Measurements from ENCODE around the gene TMEM163.

TMEM163 gene

GRCh38 chr2:134647607-134648256 lies 71.1 kb downstream of the TMEM163 start:
- no peak for DNase-seq (ENCODE audit: low read depth)
- no peak overlapping the region for H3K4me3 ChIP-seq (ENCODE audit: low read depth, low read length)
- no peak for TF ChIP-seq POLR2A (IDR thresholded peaks at IDR 0.05; ENCODE audit: extremely low read depth, insufficient read length)
- no peak for TF ChIP-seq CTCF (IDR thresholded peaks at IDR 0.05; ENCODE audit: low read depth, low read length)
- TF ChIP-seq, protein P1, sequence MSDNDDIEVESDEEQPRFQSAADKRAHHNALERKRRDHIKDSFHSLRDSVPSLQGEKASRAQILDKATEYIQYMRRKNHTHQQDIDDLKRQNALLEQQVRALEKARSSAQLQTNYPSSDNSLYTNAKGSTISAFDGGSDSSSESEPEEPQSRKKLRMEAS (IDR thresholded peaks at IDR 0.05; ENCODE audit: low read depth, low read length): no peak
- no peak for TF ChIP-seq MYC (IDR thresholded peaks at IDR 0.05; ENCODE audit: low read depth, low read length)

- no peak overlapping the region for H3K4me3 ChIP-seq (ENCODE audit: low read depth, low read length)
- TF ChIP-seq, protein P1 (IDR thresholded peaks at IDR 0.05; ENCODE audit: low read depth, low read length): no peak
- no peak for TF ChIP-seq MYC (IDR thresholded peaks at IDR 0.05; ENCODE audit: low read depth, low read length)
- TF ChIP-seq POLR2A (IDR thresholded peaks at IDR 0.05; ENCODE audit: extremely low read depth, insufficient read length): no peak
- no peak for TF ChIP-seq CTCF (IDR thresholded peaks at IDR 0.05; ENCODE audit: low read depth, low read length)
- no peak for DNase-seq (ENCODE audit: low read depth)
Measured at GRCh38 chr2:134642938-134643337, 75.9 kb downstream of the TMEM163 start.

DNA sequence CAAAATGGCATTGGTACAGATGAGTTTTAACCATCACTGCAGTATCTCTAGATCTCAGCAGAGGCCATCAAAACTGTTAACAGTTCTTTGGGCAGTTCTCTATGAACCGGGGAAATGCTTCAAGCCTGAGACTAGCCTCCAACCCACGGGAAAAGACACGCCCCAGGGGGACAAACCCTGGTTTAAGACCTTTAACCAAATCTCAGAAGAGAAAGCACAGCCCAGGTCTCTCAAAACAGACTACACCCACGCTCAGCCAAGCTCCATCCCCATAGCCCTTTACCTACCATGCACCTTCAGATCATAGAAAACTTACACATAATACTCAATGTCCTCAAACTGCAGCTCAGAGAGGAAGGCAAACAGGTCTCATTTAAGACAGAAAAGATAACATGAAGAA lies 78.3 kb downstream of the TMEM163 start:
- no peak overlapping the region for H3K4me3 ChIP-seq (ENCODE audit: low read depth, low read length)
- TF ChIP-seq MYC (IDR thresholded peaks at IDR 0.05; ENCODE audit: low read depth, low read length) (no peak), CTCF (IDR thresholded peaks at IDR 0.05; ENCODE audit: low read depth, low read length) (no peak), POLR2A (IDR thresholded peaks at IDR 0.05; ENCODE audit: extremely low read depth, insufficient read length) (no peak)
- TF ChIP-seq, protein P1 (IDR thresholded peaks at IDR 0.05; ENCODE audit: low read depth, low read length): no peak
- no peak for DNase-seq (ENCODE audit: low read depth)

DNA sequence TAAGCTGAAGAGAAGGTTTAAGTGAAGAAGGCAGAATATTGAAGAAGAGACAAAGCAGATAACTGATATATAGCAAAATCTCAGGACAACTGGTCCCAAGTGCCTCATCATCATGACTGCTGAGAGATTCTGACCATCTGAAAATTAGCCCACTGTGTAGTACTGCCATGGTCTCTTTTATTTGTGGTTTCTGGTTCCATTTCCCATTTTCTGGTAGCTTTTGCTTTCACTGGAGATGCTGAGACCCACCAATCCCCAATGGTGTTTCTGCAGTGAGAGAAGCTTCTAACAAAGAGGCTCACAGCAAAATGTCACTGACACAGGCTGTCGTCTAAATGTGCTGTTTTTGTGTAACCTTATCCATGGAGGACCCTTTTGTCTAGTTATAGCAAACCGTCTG lies 79.5 kb downstream of the TMEM163 start:
- DNase-seq (ENCODE audit: low read depth): no peak
- no peak for TF ChIP-seq POLR2A (IDR thresholded peaks at IDR 0.05; ENCODE audit: extremely low read depth, insufficient read length)
- TF ChIP-seq, protein P1 (IDR thresholded peaks at IDR 0.05; ENCODE audit: low read depth, low read length): no peak
- TF ChIP-seq MYC (IDR thresholded peaks at IDR 0.05; ENCODE audit: low read depth, low read length): no peak
- no peak for TF ChIP-seq CTCF (IDR thresholded peaks at IDR 0.05; ENCODE audit: low read depth, low read length)
- H3K4me3 ChIP-seq (ENCODE audit: low read depth, low read length): no peak overlapping the region

GRCh38 chr2:134636714-134637113 lies 82.1 kb downstream of the TMEM163 start:
- no peak overlapping the region for H3K4me3 ChIP-seq (ENCODE audit: low read depth, low read length)
- DNase-seq (ENCODE audit: low read depth): no peak
- TF ChIP-seq MYC (IDR thresholded peaks at IDR 0.05; ENCODE audit: low read depth, low read length) (no peak), POLR2A (IDR thresholded peaks at IDR 0.05; ENCODE audit: extremely low read depth, insufficient read length) (no peak)
- TF ChIP-seq, protein P1 (IDR thresholded peaks at IDR 0.05; ENCODE audit: low read depth, low read length): no peak

DNA sequence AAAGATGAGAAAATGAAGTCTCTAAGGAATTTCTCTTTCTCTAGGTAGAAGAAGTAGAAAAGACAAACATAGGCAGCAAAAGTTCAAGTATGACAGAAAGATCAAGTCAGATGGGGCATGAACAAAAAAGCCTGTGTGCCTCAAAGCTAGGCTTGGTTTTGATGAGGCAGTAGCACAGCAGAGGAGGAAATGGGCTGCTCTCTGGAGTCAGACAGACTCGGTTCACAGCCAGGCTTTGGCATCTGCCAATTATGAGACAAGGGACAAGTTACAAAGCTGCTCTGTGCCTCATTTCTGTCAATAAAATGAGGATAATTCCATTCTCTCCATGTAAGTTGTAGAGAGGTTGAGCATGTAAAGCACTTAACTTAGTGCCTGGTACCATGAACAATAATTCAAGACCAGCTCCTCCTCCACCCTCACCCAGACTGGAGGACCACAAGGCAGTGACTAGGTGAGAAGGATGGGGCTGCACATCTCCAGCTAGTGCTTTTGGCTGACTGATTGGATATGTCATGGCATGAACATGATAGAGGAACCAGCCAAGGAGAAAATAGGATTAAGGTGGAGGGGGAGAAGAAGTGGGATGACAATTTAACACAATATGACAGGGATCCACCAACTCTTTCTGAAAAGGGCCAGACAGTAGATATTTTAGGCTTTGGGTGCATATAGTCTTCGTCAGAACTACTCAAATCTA lies 84.6 kb downstream of the TMEM163 start:
- no peak for TF ChIP-seq POLR2A (IDR thresholded peaks at IDR 0.05; ENCODE audit: extremely low read depth, insufficient read length)
- no peak for TF ChIP-seq CTCF (IDR thresholded peaks at IDR 0.05; ENCODE audit: low read depth, low read length)
- no peak for TF ChIP-seq MYC (IDR thresholded peaks at IDR 0.05; ENCODE audit: low read depth, low read length)
- TF ChIP-seq, protein P1 (IDR thresholded peaks at IDR 0.05; ENCODE audit: low read depth, low read length): no peak
- no peak for DNase-seq (ENCODE audit: low read depth)
- no peak overlapping the region for H3K4me3 ChIP-seq (ENCODE audit: low read depth, low read length)

All from NB4 (cell line).